ENCODE measurements around the gene CELF5.
"Not testable (repeated sequence)": the region's sequence is repeated elsewhere in the genome, so short reads cannot be mapped to it uniquely, and the experiment has no call there.

Gene CELF5

DNA sequence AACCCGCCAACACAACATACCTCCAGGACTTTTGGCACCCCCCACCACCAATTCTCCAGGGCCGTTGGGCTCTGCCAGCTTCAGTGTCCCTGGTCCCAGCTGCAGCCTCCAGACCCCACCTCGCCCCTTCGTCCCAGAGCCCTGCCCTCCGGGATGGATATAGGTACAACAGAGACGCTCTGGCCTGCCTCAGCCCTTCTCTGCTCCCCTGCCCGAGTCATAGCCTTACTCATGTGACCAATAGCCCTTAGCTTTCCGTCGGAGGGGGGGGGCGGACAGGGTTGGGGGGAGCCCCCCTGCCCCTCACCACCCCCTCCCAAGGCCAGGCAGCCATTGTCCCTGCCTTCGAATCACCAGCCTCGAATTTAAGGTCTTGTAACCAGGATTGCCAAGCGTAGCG is 71.1 kb downstream of the CELF5 start:
- DNase-seq: no peak

DNA sequence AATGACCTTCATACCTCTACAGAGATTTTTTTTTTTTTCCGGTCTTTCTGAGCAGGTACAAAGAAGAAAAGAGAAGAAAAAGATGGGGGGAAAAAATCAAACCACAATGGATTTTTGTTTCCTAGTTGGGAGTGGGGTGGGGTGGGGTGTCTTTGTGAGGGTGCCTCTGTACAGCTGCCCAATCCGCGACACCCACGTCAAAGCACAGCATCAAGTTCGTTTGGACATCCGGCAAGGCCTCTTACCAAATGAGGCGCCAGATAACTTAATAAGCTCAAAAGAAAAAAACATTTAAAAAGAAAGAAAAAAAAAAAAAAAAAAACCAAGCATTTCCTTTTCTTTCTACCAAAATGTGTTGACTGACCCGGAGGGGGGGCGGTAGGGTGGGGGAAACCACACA is 71.6 kb downstream of the CELF5 start:
- DNase-seq: no peak

DNA sequence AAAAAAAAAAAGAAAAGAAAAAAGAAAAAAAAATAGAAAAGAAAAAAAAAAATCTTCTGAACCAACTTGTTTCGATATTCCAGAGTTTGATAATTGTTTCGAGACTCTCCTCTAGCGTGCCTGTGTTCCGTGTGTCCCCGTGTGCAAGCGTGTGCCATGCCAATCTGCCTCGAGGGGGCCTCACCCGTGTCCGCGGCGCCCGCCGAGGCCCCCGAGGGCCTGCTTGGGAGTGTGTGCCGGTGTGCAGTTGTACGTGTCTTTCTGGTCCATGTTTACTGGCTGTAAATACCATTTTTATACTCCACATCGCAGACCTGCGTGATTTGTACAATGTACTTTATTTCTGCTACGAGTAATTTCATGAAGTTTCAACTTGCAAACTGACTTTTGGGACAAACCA is 72.0 kb downstream of the CELF5 start:
- no peak for DNase-seq

GRCh38 chr19:3298853-3299449 is 74.5 kb downstream of the CELF5 start:
- DNase-seq: no peak

- DNase-seq: not testable (repeated sequence)
These were observed 76.1 kb downstream of the CELF5 start for GRCh38 chr19:3300566-3300965.

- DNase-seq: no peak
These were observed 78.3 kb downstream of the CELF5 start for GRCh38 chr19:3302755-3303154.

DNA sequence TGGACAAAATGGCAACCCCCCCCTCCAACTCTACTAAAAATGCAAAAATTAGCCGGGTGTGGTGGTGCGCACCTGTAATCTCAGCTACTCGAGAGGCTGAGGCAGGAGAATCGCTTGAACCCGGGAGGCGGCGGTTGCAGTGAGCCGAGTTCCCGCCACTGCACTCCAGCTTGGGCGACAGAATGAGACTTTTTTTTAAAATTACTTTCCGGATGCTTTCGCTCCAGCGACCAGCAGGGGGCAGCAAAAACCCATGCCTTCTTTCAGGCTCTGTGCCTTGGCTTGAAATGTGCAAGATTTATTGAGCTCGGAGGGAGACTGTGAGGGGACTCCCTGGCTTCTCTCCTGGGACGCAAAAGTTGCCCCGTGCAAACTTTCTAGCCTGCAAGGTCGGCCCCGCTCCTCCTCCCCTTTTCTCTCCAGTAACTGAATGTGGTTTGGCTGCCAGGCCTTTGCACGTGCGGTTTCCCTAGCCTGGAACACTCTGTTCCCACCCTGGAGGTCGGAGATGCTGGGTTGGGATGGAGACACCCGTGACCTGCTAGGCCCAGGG is 80.5 kb downstream of the CELF5 start:
- no peak for DNase-seq

DNA sequence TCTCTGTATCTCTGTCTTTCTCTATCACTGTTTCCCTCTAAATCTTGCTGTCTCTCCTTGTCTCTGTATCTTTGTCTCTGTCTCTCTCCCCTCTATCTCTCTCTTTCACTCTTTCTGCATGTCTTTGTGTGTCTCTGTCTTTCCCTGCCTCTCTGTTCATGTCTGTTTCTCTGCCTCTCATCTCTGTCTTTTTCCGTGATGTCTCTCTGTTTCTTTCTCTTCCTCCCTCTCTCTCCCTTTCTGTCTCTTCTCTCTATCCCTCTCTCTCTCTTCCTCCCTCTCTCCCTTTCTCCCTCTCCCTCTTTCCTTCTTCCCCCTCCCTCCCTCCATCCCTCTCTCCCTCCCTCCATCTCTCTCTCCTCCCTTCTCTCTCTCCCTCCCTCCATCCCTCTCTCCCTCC is 85.3 kb downstream of the CELF5 start:
- DNase-seq: no peak

GRCh38 chr19:3310280-3310679 is 85.8 kb downstream of the CELF5 start:
- DNase-seq: no peak

DNA sequence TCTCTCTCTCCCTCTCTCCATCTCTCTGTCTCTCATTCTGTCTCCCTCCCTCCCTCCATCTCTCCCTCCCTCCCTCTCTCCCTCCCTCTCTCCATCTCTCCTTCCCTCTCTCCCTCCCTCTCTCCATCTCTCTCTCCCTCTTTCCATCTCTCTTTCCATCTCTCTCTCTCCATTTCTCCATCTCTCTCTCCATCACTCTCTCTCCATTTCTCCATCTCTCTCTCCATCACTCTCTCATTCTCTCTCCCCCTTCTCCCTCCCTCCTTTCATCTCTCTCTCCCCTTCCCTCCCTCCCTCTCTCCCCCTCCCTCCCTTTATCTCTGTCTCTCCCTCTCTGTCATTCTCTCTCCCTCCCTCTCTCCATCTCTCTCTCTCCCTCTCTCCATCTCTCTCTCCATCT is 86.2 kb downstream of the CELF5 start:
- DNase-seq: no peak

- no peak for DNase-seq
These were observed 88.7 kb downstream of the CELF5 start for GRCh38 chr19:3313199-3313575.

- DNase-seq: no peak
These were observed 90.7 kb downstream of the CELF5 start for GRCh38 chr19:3314962-3315675.

DNA sequence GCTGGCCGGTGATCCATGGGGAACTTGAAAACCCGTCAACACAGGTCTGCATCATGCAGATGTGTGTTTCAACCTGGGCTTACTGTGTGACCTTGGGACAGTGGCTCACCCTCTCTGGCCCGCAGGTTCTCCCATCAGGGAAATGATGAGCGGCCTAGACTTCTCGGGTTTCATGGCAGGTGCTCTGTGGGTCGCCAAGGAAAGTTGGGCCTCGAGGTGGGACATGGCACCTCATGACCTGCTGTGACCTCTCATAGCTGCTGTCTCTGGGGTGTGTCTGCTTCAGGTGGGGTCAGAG is 91.2 kb downstream of the CELF5 start:
- DNase-seq: no peak

DNA sequence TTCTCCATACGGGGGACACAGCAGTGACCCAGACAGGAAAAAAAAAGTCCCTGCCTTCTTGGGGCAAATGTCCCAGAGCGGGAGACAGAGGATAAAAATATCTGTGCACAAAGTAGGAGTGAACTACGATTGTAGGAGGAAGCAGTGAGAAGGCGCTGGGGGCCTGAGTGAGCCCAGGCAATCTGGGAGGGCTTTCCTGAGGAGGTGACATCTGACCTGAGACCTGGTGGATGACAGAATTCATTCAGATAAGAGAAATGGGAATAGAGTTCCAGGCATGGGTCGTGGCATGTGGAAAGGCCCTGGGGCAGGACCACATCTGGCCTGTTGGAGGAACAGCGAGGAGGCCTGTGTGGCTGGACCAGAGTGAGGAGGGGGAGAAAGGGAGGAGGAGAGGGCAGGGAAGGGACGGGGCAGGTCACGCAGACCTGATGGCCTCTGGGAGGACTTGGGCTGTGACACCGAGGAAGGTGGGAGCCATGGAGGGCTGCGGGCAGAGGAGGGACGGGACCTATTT is 91.7 kb downstream of the CELF5 start:
- DNase-seq: no peak

- DNase-seq: no peak
These were observed 92.3 kb downstream of the CELF5 start for GRCh38 chr19:3316659-3317207.

GRCh38 chr19:3319643-3320353 is 95.3 kb downstream of the CELF5 start:
- no peak for DNase-seq

DNA sequence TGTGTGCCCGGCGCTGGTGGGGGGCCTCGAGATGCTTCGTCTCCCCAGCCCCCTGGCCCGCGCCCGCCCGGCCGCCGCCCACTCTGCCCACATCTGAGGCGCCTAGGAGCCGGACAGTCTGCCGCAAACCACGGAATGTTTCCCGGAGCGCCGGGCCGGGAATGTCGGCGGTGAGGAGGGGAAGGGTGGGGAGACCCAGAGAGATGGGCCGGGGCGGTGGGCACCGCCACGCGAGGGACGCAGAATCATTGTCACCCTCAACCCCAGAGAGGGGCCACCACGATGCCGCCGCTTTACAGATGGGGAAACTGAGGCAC is 95.9 kb downstream of the CELF5 start:
- no peak for DNase-seq

GRCh38 chr19:3320853-3321252 is 96.4 kb downstream of the CELF5 start:
- no peak for DNase-seq

DNA sequence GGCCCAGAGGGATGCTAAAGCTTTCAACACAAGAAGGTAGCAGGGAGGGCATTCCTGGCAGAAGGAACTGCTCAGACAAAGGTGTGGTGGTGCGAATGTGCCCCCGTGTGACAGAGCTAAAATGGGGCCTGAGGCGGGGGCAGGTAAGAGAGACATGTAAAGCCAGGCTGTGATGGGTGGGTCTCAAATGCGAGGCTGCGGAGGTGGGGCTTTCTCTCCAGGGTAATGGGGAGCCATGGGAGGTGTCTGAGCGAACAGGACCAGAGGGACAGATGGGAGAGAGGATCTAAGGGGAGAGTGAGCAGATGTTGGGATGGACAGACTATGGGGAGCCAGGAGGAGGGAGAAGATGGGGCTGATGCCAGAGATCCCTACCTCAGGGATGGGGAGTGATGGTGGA is 97.2 kb downstream of the CELF5 start:
- no peak for DNase-seq

GRCh38 chr19:3322199-3322978 is 97.9 kb downstream of the CELF5 start:
- no peak for DNase-seq

GRCh38 chr19:3323026-3323425 is 98.6 kb downstream of the CELF5 start:
- no peak for DNase-seq

GRCh38 chr19:3323658-3324057 is 99.2 kb downstream of the CELF5 start:
- no peak for DNase-seq

GRCh38 chr19:3324405-3324856 is 100.0 kb downstream of the CELF5 start:
- DNase-seq: no peak
